Right lobe of liver (tissue), 4 donors: ENCODE measurements around the gene APBB2.

Experiments
- POLR2A ChIP-seq: fragments of 450-650 bp; IDR thresholded peaks from one replicate; pipeline ENCODE4 v1.6.1; 2017; ENCODE audit warnings: antibody characterized with exemption, mild to moderate bottlenecking
- TF ChIP-seq, protein P1 (sequence below), 4 donors: fragments of 200-600 bp in 3 of 4; fragments of 450-650 bp in 1 of 4; IDR thresholded peaks; one replicate each; pipeline versions ENCODE4 v1.5.1 to v1.8.0; 2016 to 2022; ENCODE audit warnings: antibody characterized with exemption in 4 of 4, mild to moderate bottlenecking in 2 of 4
- donor health status: DM: no; HTN: no; CAD: no.
- donor health status: DM: no; HTN: no; CAD: no.
- donor health status: DM: no; HTN: yes; CAD: no.

DNA sequence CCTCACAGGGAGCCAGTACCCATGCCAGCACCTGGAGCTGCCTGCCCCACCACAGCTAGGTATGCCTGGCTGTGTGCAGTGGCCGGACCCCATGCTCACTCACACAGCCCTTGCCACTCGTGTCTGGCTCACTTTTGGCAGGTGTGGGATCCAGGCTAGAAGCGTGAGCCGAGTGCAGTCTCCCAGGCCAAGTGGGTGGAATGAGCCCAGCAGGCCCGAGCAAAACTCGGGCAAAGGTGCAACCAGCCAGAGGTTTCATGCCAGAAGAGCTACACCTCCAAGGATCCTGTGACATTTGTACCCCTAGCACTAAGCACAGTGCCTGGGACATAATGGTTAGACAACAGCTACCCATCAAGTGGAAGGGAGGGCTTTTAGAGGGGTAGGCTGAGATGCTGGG, 246.8 kb downstream of the APBB2 start:
- TF ChIP-seq, protein P1, sequence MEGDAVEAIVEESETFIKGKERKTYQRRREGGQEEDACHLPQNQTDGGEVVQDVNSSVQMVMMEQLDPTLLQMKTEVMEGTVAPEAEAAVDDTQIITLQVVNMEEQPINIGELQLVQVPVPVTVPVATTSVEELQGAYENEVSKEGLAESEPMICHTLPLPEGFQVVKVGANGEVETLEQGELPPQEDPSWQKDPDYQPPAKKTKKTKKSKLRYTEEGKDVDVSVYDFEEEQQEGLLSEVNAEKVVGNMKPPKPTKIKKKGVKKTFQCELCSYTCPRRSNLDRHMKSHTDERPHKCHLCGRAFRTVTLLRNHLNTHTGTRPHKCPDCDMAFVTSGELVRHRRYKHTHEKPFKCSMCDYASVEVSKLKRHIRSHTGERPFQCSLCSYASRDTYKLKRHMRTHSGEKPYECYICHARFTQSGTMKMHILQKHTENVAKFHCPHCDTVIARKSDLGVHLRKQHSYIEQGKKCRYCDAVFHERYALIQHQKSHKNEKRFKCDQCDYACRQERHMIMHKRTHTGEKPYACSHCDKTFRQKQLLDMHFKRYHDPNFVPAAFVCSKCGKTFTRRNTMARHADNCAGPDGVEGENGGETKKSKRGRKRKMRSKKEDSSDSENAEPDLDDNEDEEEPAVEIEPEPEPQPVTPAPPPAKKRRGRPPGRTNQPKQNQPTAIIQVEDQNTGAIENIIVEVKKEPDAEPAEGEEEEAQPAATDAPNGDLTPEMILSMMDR (IDR thresholded peaks at IDR 0.05), result no peak
- no peak for TF ChIP-seq POLR2A
